IMR-90 (cell line): ENCODE data around the gene RPTOR. TPM values are rescaled to one million over a fixed set of nuclear protein-coding genes. Genes with fewer than 3 reads are reported as not detected.
"Not testable (repeated sequence)": the region's sequence is repeated elsewhere in the genome, so short reads cannot be mapped to it uniquely, and the experiment has no call there.

Experiments used
- ATAC-seq: fragments of 200-7000 bp; cut with Tn5 transposase; 2 replicates; pipeline ENCODE4 v1.9.1; 2020; ENCODE audit warnings: low read depth, mild to moderate bottlenecking, moderate library complexity
- BruUV-seq: library from RNA; stranded (reverse); fragments of 400-500 nt; replicated peaks from 2 replicates; lab custom pipeline; 2021; lab: Mats Ljungman, UMichigan
- CTCF ChIA-PET: fragments of 300-600 bp; formaldehyde crosslinking; extraction: SDS; loops from one replicate; lab custom pipeline; 2021; ENCODE audit warnings: antibody characterized with exemption; lab: Yijun Ruan, JAX
- POLR2A ChIA-PET: fragments of 300-600 bp; sonication (Branson Sonifier 250); formaldehyde crosslinking; loops from one replicate; lab custom pipeline; 2022; ENCODE audit warnings: antibody characterized with exemption; ENCODE audit not compliant: unreplicated experiment; lab: Charles Lee
- DNase-seq: peaks from one replicate; pipeline ENCODE4 v3.0.0; 2013
- H2AFZ ChIP-seq: replicated peaks from 2 replicates; pipeline ENCODE3; 2013; ENCODE audit warnings: low read length, mild to moderate bottlenecking; ENCODE audit not compliant: poor library complexity
- H2AK5ac ChIP-seq: 2 replicates; pipeline ENCODE4 v1.6.1; 2013; ENCODE audit warnings: low read depth, low read length, inconsistent platforms
- H2AK9ac ChIP-seq: replicated peaks from 2 replicates; pipeline ENCODE3; 2013; ENCODE audit warnings: mild to moderate bottlenecking, low read depth, low read length, moderate library complexity; ENCODE audit not compliant: poor library complexity
- H2BK120ac ChIP-seq: 2 replicates; pipeline ENCODE4 v1.6.1; 2013; ENCODE audit warnings: low read depth, low read length, inconsistent platforms
- H2BK15ac ChIP-seq: 3 replicates; pipeline ENCODE4 v1.6.1; 2013; ENCODE audit warnings: low read depth, low read length, inconsistent platforms
- H2BK20ac ChIP-seq: 2 replicates; pipeline ENCODE4 v1.6.1; 2013; ENCODE audit warnings: low read depth, mild to moderate bottlenecking, inconsistent platforms, low read length, moderate library complexity
- H2BK5ac ChIP-seq: 2 replicates; pipeline ENCODE4 v1.6.1; 2013; ENCODE audit warnings: mild to moderate bottlenecking, low read depth, low read length, inconsistent platforms; ENCODE audit not compliant: poor library complexity, severe bottlenecking
- H3K14ac ChIP-seq: replicated peaks from 2 replicates; pipeline ENCODE4 v1.6.1; 2013; ENCODE audit warnings: low read depth, low read length, inconsistent platforms
- H3K18ac ChIP-seq: 2 replicates; pipeline ENCODE4 v1.6.1; 2013; ENCODE audit warnings: low read depth, low read length, control low read depth
- H3K23ac ChIP-seq: 2 replicates; pipeline ENCODE4 v1.6.1; 2013; ENCODE audit warnings: low read depth, low read length, inconsistent platforms
- H3K27ac ChIP-seq: 2 replicates; pipeline ENCODE4 v1.5.1; 2013; ENCODE audit warnings: mild to moderate bottlenecking, control low read depth, low read length; ENCODE audit not compliant: insufficient read depth
- H3K27me3 ChIP-seq: 2 replicates; pipeline ENCODE4 v1.6.1; 2013; ENCODE audit warnings: low read length; ENCODE audit not compliant: control insufficient read depth, insufficient read depth
- H3K36me3 ChIP-seq: 2 replicates; pipeline ENCODE4 v1.6.1; 2013; ENCODE audit warnings: low read length, mixed read lengths; ENCODE audit not compliant: control insufficient read depth, insufficient read depth
- H3K4ac ChIP-seq: 2 replicates; pipeline ENCODE4 v1.6.1; 2013; ENCODE audit warnings: low read depth, low read length, inconsistent platforms
- H3K4me1 ChIP-seq: 2 replicates; pipeline ENCODE4 v1.6.1; 2013; ENCODE audit warnings: low read length, mixed read lengths; ENCODE audit not compliant: control insufficient read depth, insufficient read depth
- H3K4me2 ChIP-seq: 2 replicates; pipeline ENCODE4 v1.6.1; 2013; ENCODE audit warnings: low read depth, mild to moderate bottlenecking, control low read depth, low read length, moderate library complexity
- H3K4me3 ChIP-seq: 2 replicates; pipeline ENCODE4 v1.5.1; 2013; ENCODE audit warnings: low read depth, mild to moderate bottlenecking, control low read depth, low read length, moderate library complexity; ENCODE audit not compliant: insufficient read depth
- H3K56ac ChIP-seq: 2 replicates; pipeline ENCODE4 v1.6.1; 2013; ENCODE audit warnings: low read length, inconsistent platforms; ENCODE audit not compliant: insufficient read depth; ENCODE audit errors: extremely low read depth
- H3K79me1 ChIP-seq, 2 experiments: 2 replicates each; pipeline ENCODE4 v1.6.1; 2013; ENCODE audit warnings: low read length in 2 of 2, inconsistent platforms in 1 of 2, low read depth in 1 of 2
- H3K9ac ChIP-seq: 2 replicates; pipeline ENCODE4 v1.6.1; 2013; ENCODE audit warnings: low read depth, low read length, control low read depth
- H3K9me1 ChIP-seq: 2 replicates; pipeline ENCODE4 v1.6.1; 2013; ENCODE audit warnings: low read length, inconsistent platforms; ENCODE audit not compliant: insufficient read depth
- H3K9me3 ChIP-seq: 2 replicates; pipeline ENCODE4 v1.6.1; 2013; ENCODE audit warnings: low read length; ENCODE audit not compliant: control insufficient read depth, insufficient read depth
- H4K20me1 ChIP-seq: 2 replicates; pipeline ENCODE4 v1.6.1; 2013; ENCODE audit warnings: low read length, inconsistent platforms; ENCODE audit not compliant: insufficient read depth
- H4K5ac ChIP-seq: 2 replicates; pipeline ENCODE4 v1.6.1; 2013; ENCODE audit warnings: mild to moderate bottlenecking, low read depth, low read length, control low read depth
- H4K8ac ChIP-seq, 2 experiments: 2 replicates each; pipeline ENCODE4 v1.6.1; 2013; ENCODE audit warnings: low read depth in 2 of 2, low read length in 2 of 2, control low read depth in 1 of 2, inconsistent platforms in 1 of 2
- H4K91ac ChIP-seq: 2 replicates; pipeline ENCODE4 v1.6.1; 2013; ENCODE audit warnings: low read depth, low read length, inconsistent platforms; ENCODE audit not compliant: insufficient read depth
- CEBPB ChIP-seq: IDR thresholded peaks from 2 replicates; pipeline ENCODE4 v1.6.1; 2012; ENCODE audit warnings: low read depth, low read length, improper control_type of control experiment
- CHD1 ChIP-seq: IDR thresholded peaks from 2 replicates; pipeline ENCODE4 v1.6.1; 2012; ENCODE audit warnings: low read depth, low read length, improper control_type of control experiment
- NFE2L2 ChIP-seq: fragments of 150-350 bp; IDR thresholded peaks from 2 replicates; pipeline ENCODE4 v1.6.1; 2016; ENCODE audit warnings: low read depth, mild to moderate bottlenecking, low read length
- RCOR1 ChIP-seq: IDR thresholded peaks from 2 replicates; pipeline ENCODE4 v1.6.1; 2012; ENCODE audit warnings: mild to moderate bottlenecking, low read length, improper control_type of control experiment; ENCODE audit not compliant: insufficient replicate concordance
- WGBS, 2 experiments: methylation state at CpG; one replicate each; pipeline versions ENCODE4 v1.1.5 to v1.1.7; 2013; ENCODE audit warnings: missing lambda C conversion rate in 2 of 2; ENCODE audit not compliant: insufficient read length in 1 of 2; ENCODE audit errors: extremely low coverage in 2 of 2; 5-methylcytosine and 5-hydroxymethylcytosine counted together
- dilution Hi-C: fragments of 300-500 bp; cut with HindIII; formaldehyde crosslinking; loops from one replicate; pipeline ENCODE4 v1.14.3; 2018; ENCODE audit warnings: low sequenced_read_pairs; ENCODE audit not compliant: unreplicated experiment
- in situ Hi-C: fragments of 300-500 bp; cut with MboI; formaldehyde crosslinking; loops from 3 replicates; pipeline ENCODE4 v1.14.3; 2019; ENCODE audit warnings: low sequenced_read_pairs, inconsistent platforms, mixed read lengths
- intact Hi-C: fragments of 100-400 bp; cut with micrococcal nuclease; formaldehyde crosslinking; loops from 2 replicates; pipeline ENCODE4 v1.10.0; 2022
- polyA plus RNA-seq, 3 experiments: library from polyadenylated mRNA; depleted of rRNA; stranded (reverse); fragments of >200 nt; gene quantifications; 2 replicates each; pipeline ENCODE4 v1.2.3, GENCODE V29; 2012; ENCODE audit warnings: low replicate concordance in 1 of 3
- total RNA-seq: library from RNA; depleted of rRNA; stranded (reverse); fragments of >200 nt; gene quantifications from 2 replicates; pipeline ENCODE4 v1.2.3, GENCODE V29; 2012

Gene RPTOR
- total and polyA plus RNA-seq, 2 of the 4 experiments (the other 2 are of a cell fraction): 10.8 to 14.7 TPM

- no peak for TF ChIP-seq RCOR1
- TF ChIP-seq CEBPB: no peak
- TF ChIP-seq NFE2L2: no peak
- no peak for TF ChIP-seq CHD1
Observed at GRCh38 chr17:80743181-80743771, 198.6 kb downstream of the RPTOR start (continued).

DNA sequence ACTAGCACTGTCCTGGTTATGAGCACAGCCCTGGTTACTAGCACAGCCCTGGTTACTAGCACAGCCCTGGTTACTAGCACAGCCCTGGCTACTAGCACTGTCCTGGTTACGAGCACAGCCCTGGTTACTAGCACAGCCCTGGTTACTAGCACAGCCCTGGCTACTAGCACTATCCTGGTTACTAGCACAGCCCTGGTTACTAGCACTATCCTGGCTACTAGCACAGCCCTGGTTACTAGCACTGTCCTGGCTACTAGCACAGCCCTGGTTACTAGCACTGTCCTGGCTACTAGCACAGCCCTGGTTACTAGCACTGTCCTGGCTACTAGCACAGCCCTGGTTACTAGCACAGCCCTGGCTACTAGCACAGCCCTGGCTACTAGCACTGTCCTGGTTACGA, 199.3 kb downstream of the RPTOR start:
- H3K9me3 ChIP-seq, H3K36me3 ChIP-seq, ATAC-seq, BruUV-seq, H2BK20ac ChIP-seq, DNase-seq, intact Hi-C loops, H3K4ac ChIP-seq, H3K27me3 ChIP-seq, H2BK15ac ChIP-seq, dilution Hi-C loops, CTCF ChIA-PET, H4K5ac ChIP-seq, H3K14ac ChIP-seq, H4K20me1 ChIP-seq, POLR2A ChIA-PET, H4K91ac ChIP-seq, H2AFZ ChIP-seq, in situ Hi-C loops, H3K4me1 ChIP-seq, H4K8ac ChIP-seq, H3K4me3 ChIP-seq, H3K56ac ChIP-seq, H3K4me2 ChIP-seq, H3K27ac ChIP-seq, H2AK9ac ChIP-seq, H2BK120ac ChIP-seq, H3K9ac ChIP-seq, H3K23ac ChIP-seq, H2BK5ac ChIP-seq, H2AK5ac ChIP-seq, H3K18ac ChIP-seq: not testable (repeated sequence)
- WGBS, 2 experiments: 100% methylated on average over 1 of the region's 2 CpGs; no CpG with 5 or more reads in 1 of the 2 experiments
- H3K79me1 ChIP-seq: peaks cover 8 to 34% of the 10 kb centered on the region in 2 experiments; a peak in 3 of 4 replicates
- peaks cover 15% of the 10 kb centered on the region; the same call in 1 of the 2 replicates for H3K9me1 ChIP-seq

GRCh38 chr17:80744725-80745124, 200.1 kb downstream of the RPTOR start:
- peaks cover 8 to 34% of the 10 kb centered on the region in 2 experiments; a peak in 3 of 4 replicates for H3K79me1 ChIP-seq
- CTCF ChIA-PET, BruUV-seq, H3K18ac ChIP-seq, H3K4me1 ChIP-seq, H3K27me3 ChIP-seq, H4K8ac ChIP-seq, POLR2A ChIA-PET, H2AFZ ChIP-seq, H3K14ac ChIP-seq, H2AK9ac ChIP-seq, H3K36me3 ChIP-seq, H4K5ac ChIP-seq, H4K91ac ChIP-seq, H3K9me3 ChIP-seq, dilution Hi-C loops, ATAC-seq, H3K56ac ChIP-seq, H2BK15ac ChIP-seq, H3K4me3 ChIP-seq, H3K9ac ChIP-seq, H3K4me2 ChIP-seq, H4K20me1 ChIP-seq, H3K4ac ChIP-seq, H2BK20ac ChIP-seq, H2AK5ac ChIP-seq, H2BK120ac ChIP-seq, H3K27ac ChIP-seq, H2BK5ac ChIP-seq, H3K23ac ChIP-seq, DNase-seq, intact Hi-C loops, in situ Hi-C loops: not testable (repeated sequence)
- peaks cover 10% of the 10 kb centered on the region; the same call in 1 of the 2 replicates for H3K9me1 ChIP-seq
- no CpG with 5 or more reads among the region's 1 CpG for WGBS, 2 experiments
